Panc1 (cell line): ENCODE data around the gene RYR3. TPM values are rescaled to one million over a fixed set of nuclear protein-coding genes. Genes with fewer than 3 reads are reported as not detected.

Experiments used
- ATAC-seq: fragments of 200-7000 bp; cut with Tn5 transposase; 2 replicates; pipeline ENCODE4 v1.9.1; 2020; ENCODE audit warnings: mild to moderate bottlenecking, moderate library complexity
- BruUV-seq: library from RNA; stranded (reverse); fragments of 400-500 nt; replicated peaks from 2 replicates; lab custom pipeline; 2021; lab: Mats Ljungman, UMichigan
- CTCF ChIA-PET: fragments of 300-600 bp; sonication (Branson Sonifier 250); formaldehyde crosslinking; loops from one replicate; lab custom pipeline; 2022; ENCODE audit warnings: antibody characterized with exemption; lab: Charles Lee
- POLR2A ChIA-PET: fragments of 300-600 bp; sonication (Branson Sonifier 250); formaldehyde crosslinking; loops from one replicate; lab custom pipeline; 2022; ENCODE audit warnings: antibody characterized with exemption; lab: Charles Lee
- DNase-seq: peaks from one replicate; pipeline ENCODE4 v3.0.0-alpha.2; 2010; ENCODE audit warnings: low read depth, low spot score
- H3K27ac ChIP-seq: 2 replicates; pipeline ENCODE4 v1.5.1; 2011; ENCODE audit warnings: mild to moderate bottlenecking, low read length, inconsistent platforms
- H3K27me3 ChIP-seq: fragments of 200-500 bp; sonication (Bioruptor generic); 2 replicates; pipeline ENCODE4 v1.6.0; 2014; ENCODE audit warnings: low read length, inconsistent platforms; ENCODE audit not compliant: control insufficient read depth, insufficient read depth
- H3K36me3 ChIP-seq: fragments of 200-500 bp; sonication (Bioruptor generic); 2 replicates; pipeline ENCODE4 v1.5.1; 2014; ENCODE audit warnings: inconsistent platforms, mild to moderate bottlenecking, low read length, moderate library complexity; ENCODE audit not compliant: control insufficient read depth, insufficient read depth
- H3K4me1 ChIP-seq: 2 replicates; pipeline ENCODE4 v1.5.1; 2011; ENCODE audit warnings: inconsistent platforms, mild to moderate bottlenecking, low read length, moderate library complexity; ENCODE audit not compliant: control insufficient read depth, insufficient read depth
- H3K4me3 ChIP-seq, 2 experiments: 2 replicates each; pipeline ENCODE4 v1.5.1; 2011 to 2012; ENCODE audit warnings: low read depth in 2 of 2, low read length in 2 of 2, mild to moderate bottlenecking in 2 of 2, inconsistent platforms in 1 of 2, moderate library complexity in 1 of 2
- H3K9me3 ChIP-seq: fragments of 200-500 bp; sonication (Bioruptor generic); 2 replicates; pipeline ENCODE4 v1.5.1; 2014; ENCODE audit warnings: low read depth, mild to moderate bottlenecking, inconsistent platforms, low read length, moderate library complexity; ENCODE audit not compliant: control insufficient read depth, insufficient read depth
- POLR2AphosphoS5 ChIP-seq: IDR thresholded peaks from 2 replicates; pipeline ENCODE4 v1.6.1; 2012; ENCODE audit warnings: mild to moderate bottlenecking, low read depth, low read length, moderate library complexity
- REST ChIP-seq, 2 experiments: IDR thresholded peaks; 2 replicates each; pipeline ENCODE4 v1.6.1; 2011 to 2012; ENCODE audit warnings: low read depth in 2 of 2, control low read depth in 1 of 2, low read length in 1 of 2, mild to moderate bottlenecking in 1 of 2, moderate library complexity in 1 of 2; ENCODE audit not compliant: insufficient read depth in 1 of 2
- SIN3A ChIP-seq: IDR thresholded peaks from 2 replicates; pipeline ENCODE4 v1.6.1; 2012; ENCODE audit warnings: low read depth, mild to moderate bottlenecking, low read length, moderate library complexity, borderline replicate concordance; ENCODE audit not compliant: insufficient read depth
- TCF7L2 ChIP-seq: IDR thresholded peaks from 2 replicates; pipeline ENCODE4 v1.6.1; 2011; ENCODE audit warnings: mild to moderate bottlenecking, low read depth, low read length, inconsistent platforms
- in situ Hi-C: cut with HindIII; loops from 2 replicates; pipeline ENCODE4 v1.10.0; 2016; ENCODE audit warnings: low sequenced_read_pairs, low pct_unique_long_range_greater_than_20kb
- intact Hi-C: fragments of 100-400 bp; cut with micrococcal nuclease; formaldehyde crosslinking; loops from one replicate; pipeline ENCODE4 v1.10.0; 2022; ENCODE audit not compliant: unreplicated experiment
- total RNA-seq: library from RNA; stranded (reverse); gene quantifications from one replicate; pipeline ENCODE4 v1.2.1, GENCODE V29; 2021; ENCODE audit not compliant: unreplicated experiment
- TF ChIP-seq, protein P1 (sequence below): fragments of 450-650 bp; IDR thresholded peaks from 2 replicates; pipeline ENCODE4 v1.5.1; 2017; ENCODE audit warnings: mild to moderate bottlenecking

Gene RYR3
- total RNA-seq, 1 experiment from 2014 or later: not detected

GRCh38 chr15:33551860-33552259 is 241.1 kb downstream of the RYR3 start:
- no peak for ATAC-seq
- intact Hi-C loops: no loop called here
- no peaks in the 10 kb centered on the region for H3K36me3 ChIP-seq
- ChIA-PET POLR2A (no interaction called here), CTCF (no interaction called here)
- BruUV-seq: no TSS peak
- TF ChIP-seq, protein P1, sequence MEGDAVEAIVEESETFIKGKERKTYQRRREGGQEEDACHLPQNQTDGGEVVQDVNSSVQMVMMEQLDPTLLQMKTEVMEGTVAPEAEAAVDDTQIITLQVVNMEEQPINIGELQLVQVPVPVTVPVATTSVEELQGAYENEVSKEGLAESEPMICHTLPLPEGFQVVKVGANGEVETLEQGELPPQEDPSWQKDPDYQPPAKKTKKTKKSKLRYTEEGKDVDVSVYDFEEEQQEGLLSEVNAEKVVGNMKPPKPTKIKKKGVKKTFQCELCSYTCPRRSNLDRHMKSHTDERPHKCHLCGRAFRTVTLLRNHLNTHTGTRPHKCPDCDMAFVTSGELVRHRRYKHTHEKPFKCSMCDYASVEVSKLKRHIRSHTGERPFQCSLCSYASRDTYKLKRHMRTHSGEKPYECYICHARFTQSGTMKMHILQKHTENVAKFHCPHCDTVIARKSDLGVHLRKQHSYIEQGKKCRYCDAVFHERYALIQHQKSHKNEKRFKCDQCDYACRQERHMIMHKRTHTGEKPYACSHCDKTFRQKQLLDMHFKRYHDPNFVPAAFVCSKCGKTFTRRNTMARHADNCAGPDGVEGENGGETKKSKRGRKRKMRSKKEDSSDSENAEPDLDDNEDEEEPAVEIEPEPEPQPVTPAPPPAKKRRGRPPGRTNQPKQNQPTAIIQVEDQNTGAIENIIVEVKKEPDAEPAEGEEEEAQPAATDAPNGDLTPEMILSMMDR: no peak
- TF ChIP-seq REST (IDR thresholded peaks at IDR 0.05; ENCODE audit: insufficient read depth in 1 of 2, low read depth in 2 of 2, low read length in 1 of 2): no peak
- no peak for TF ChIP-seq POLR2AphosphoS5
- no peak for TF ChIP-seq SIN3A
- TF ChIP-seq TCF7L2: no peak
- H3K4me3 ChIP-seq: no peak overlapping the region
- no peaks in the 10 kb centered on the region for H3K27me3 ChIP-seq
- H3K4me1 ChIP-seq: no peaks in the 10 kb centered on the region
- no peak for DNase-seq
- no peak overlapping the region for H3K27ac ChIP-seq
- H3K9me3 ChIP-seq: no peaks in the 10 kb centered on the region
- in situ Hi-C loops: no loop called here

GRCh38 chr15:33553157-33553556 is 242.4 kb downstream of the RYR3 start:
- in situ Hi-C loops: no loop called here

More at GRCh38 chr15:33553157-33553556, 242.4 kb downstream of the RYR3 start:
- no peak overlapping the region for H3K4me3 ChIP-seq
- ATAC-seq: no peak
- POLR2A ChIA-PET: no interaction called here
- no peaks in the 10 kb centered on the region for H3K4me1 ChIP-seq
- no TSS peak for BruUV-seq
- H3K9me3 ChIP-seq: no peaks in the 10 kb centered on the region
- no peak overlapping the region for H3K27ac ChIP-seq
- CTCF ChIA-PET: no interaction called here
- H3K36me3 ChIP-seq: no peaks in the 10 kb centered on the region
- intact Hi-C loops: no loop called here
- H3K27me3 ChIP-seq: no peaks in the 10 kb centered on the region
- TF ChIP-seq POLR2AphosphoS5: no peak
- no peak for TF ChIP-seq TCF7L2
- no peak for TF ChIP-seq REST (IDR thresholded peaks at IDR 0.05; ENCODE audit: insufficient read depth in 1 of 2, low read depth in 2 of 2, low read length in 1 of 2)
- TF ChIP-seq SIN3A: no peak
- TF ChIP-seq, protein P1: no peak
- no peak for DNase-seq
